GOT3 (cell line): Measurements from ENCODE around the gene MED14.
"Not testable (repeated sequence)": the region's sequence is repeated elsewhere in the genome, so short reads cannot be mapped to it uniquely, and the experiment has no call there.

ENCODE experiments used
- DNase-seq: peaks from one replicate; lab custom pipeline; 2025; ENCODE audit warnings: mixed read lengths; lab: John Stamatoyannopoulos, UW

The MED14 gene

DNA sequence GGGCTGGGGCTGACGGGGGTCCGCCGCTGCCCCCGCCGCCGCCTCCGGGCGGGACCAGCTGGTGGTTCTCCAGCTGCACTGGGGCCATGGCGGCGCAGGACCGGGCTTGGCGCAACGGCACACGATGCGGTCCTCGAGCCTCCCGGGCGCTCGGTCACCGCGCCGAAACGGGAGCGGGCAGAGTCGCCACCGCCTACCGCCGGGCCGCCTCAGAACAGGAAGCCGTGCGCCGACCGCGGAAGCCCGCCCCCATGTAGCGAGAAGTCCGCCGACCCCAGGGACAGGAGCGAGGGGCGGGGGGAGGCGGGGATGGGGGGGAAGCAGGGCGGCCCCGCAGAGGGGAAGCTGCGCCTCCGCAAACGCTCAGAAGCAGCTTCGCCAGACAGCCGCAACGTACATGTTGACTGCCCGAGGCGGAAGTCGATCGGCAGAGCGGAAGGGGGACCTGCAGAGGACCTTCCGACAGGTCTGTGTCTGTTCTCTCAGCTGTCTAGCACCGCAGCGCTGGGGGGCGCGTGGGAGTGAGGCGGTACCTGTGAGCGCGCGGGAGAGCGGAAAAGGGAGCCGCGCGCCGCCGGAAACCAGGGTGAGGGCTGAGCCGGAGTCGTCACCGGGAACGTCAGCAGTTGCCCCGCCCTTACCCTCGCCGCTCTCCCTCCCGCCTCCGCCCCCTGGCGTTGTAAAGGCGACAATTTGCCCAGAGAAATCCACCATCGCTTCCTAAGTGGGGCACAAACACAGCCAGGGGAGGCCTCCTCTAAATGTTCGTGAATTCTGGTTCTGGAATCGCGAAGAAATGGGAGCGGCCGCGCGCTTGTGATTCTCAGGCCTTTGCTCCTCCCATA is at the start of gene MED14:
TSS of gene MED14 (minus strand) at position 218 of the 845 bp plus-strand sequence. CDS start at position 88, 130 bp downstream.
- DNase-seq: peak; percentile 87

- DNase-seq: no peak
Measured at GRCh38 chrX:40784516-40785151, 49.3 kb upstream of the MED14 start.

DNA sequence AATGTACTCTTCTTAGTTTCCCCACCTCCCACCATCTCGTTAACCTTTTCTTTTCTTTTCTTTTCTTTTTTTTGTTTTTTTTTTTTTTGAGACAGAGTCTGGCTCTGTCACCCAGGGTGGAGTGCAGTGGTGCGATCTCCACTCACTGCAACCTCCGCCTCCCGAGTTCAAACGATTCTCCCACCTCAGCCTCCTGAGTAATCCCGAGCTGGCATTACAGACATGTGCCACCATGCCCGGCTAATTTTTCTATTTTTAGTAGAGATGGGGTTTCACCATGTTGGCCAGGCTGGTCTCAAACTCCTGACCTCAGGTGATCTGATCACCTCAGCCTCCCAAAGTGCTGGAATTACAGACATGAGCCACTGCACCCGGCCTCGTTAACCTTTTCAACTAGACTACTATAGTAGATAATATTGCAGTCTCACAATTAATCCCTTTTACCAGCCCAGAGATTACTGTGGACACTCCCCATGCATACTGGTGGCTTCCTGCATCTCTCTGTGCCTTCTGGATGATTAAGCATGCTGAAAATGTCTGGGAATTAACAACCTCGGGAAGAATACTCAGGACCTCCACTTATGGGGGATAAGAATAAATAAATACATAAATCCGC is 47.4 kb upstream of the MED14 start:
- not testable (repeated sequence) for DNase-seq

DNA sequence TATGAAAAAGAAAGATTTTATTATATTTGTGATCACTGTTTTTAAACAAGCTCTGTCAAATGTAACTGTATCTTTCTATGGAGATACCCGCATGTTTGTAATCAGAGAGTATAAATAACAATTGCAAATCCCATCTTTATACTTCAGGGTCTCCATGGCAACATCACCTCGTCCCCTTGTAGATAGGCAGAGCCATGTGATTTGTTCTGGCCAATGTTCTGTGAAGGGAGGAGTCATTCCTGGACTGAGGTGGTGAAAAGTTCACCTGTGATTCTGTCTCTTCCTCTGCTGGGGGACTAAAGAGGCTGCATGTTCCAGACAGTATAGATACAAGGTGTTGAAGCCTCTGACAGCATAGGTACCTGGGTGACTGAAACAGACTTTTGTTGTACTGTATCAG is 45.6 kb upstream of the MED14 start:
- no peak for DNase-seq

- DNase-seq: no peak
Measured at GRCh38 chrX:40780082-40780481, 44.7 kb upstream of the MED14 start.

GRCh38 chrX:40778861-40779575 is 43.7 kb upstream of the MED14 start:
- DNase-seq: no peak

- DNase-seq: no peak
Measured at GRCh38 chrX:40773809-40774208, 38.5 kb upstream of the MED14 start.

DNA sequence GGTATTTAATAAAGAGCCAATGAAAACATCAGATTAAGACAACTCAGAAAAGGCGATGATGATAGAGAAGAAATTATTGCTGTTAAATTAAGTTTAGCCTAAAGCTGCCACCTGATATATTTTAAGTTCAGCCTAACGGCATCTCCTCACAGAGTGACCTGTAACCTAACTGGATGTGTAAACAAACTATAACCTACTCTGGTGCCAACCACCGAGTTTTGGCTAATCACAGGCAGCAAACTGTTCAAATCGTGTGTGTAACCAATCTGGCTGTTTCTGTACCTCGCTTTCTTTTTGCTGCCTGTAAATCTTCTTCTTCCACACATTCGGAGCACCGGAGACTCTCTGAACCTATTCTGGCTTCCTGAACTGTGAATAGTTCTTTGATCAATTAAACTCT is 37.8 kb upstream of the MED14 start:
- DNase-seq: no peak

DNA sequence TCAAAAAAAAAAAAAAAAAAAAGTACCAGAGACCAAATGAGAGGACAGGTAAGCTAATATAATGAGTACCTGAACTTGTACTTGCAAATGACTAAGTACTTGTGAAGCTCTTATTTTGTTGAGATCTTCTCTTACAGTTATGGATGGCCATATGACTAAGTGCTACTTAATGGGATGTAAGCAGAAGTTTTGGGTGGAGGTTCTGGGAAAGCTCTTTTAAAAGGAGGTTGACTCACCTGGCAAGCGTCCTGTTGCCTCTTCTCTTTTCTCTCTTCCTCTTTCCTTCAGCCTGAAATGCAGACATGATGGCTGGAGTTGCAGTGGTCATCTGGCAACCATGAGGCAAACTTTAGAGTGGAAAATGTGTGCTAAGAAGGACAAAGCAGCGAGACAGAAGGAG is 36.9 kb upstream of the MED14 start:
- no peak for DNase-seq

DNA sequence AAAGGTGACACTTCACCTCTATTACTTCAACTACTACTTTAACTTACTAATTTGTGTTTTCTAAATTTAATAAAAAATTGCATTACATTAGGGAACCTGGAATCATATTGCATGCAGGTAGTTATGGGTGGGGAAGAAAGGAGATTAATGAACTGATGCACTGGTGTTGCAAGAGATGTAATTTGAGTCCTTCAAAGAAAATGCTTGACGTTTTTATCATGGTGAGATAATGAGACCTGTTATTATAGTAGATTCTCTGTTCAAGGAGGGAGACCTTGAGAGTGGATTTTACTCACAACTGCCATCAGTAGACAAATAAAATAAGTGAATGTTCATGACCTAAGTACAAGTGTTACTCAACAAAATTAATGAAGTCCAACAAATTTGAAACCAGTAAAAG is 26.4 kb upstream of the MED14 start:
- DNase-seq: no peak

GRCh38 chrX:40759374-40759773 is 24.0 kb upstream of the MED14 start:
- DNase-seq: no peak

DNA sequence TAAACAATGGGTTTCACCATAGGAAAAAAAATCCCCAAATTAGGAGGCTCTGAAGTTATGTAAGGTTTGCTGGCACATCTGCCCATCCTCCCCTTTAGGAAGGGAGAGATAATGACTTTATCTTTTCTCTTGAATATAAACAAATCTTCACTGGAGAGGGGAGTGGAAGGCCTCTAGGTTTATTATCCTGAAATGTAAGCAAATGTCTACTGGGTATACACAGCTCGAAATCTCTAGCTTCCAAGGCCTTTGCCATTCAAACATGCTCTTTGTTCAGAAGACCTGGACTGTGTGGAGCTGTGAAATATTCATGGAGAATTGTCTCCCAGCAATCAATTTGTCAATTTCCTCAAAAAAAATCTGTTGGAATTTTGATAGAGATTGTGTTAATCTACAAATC is 21.7 kb upstream of the MED14 start:
- no peak for DNase-seq

DNA sequence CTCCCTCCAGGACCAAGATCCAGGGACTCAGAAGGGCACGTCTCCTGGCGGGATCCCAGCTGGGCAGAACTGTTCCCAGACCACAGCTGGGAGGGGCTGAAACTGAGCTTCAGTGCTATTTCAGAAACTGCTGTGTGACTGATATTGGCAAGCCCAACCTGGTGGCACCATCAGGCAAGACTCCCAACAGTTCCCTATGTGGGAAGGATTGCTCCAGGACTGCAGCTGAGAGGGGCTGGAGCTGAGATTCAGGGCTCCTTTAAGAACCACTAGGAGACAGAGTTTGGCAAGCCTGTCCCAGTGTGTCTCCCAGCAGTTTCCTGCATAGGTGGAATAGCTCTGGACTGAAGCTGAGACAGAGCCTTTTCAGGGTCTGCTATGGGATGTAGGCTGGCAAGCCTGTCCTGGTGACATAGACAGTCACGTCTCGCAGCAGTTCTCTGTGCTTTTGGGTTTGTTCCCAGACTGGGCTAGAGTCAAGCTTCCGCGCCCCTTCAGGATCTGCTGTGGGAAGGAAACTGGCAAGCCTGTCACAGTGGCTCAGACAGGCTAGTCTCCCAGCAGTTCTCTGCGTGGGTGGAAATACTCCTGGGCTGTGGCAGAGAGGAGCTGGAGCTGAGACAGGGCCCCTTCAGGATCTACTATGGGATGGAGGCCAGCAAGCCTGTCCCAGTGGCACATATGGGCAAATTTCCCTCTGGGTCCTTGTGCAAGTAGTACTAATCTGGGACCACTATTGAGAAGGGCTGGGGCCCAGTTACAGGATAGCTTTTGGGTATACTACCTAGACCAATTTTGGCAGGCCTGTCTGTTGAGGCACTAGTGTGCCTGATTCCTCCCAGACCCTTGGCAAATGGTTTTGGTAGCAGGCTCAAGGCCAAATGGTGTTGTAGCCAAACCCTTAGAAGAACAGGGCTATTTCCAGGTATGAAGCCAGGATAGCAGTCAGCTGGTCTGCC is 20.2 kb upstream of the MED14 start:
- DNase-seq: no peak

DNA sequence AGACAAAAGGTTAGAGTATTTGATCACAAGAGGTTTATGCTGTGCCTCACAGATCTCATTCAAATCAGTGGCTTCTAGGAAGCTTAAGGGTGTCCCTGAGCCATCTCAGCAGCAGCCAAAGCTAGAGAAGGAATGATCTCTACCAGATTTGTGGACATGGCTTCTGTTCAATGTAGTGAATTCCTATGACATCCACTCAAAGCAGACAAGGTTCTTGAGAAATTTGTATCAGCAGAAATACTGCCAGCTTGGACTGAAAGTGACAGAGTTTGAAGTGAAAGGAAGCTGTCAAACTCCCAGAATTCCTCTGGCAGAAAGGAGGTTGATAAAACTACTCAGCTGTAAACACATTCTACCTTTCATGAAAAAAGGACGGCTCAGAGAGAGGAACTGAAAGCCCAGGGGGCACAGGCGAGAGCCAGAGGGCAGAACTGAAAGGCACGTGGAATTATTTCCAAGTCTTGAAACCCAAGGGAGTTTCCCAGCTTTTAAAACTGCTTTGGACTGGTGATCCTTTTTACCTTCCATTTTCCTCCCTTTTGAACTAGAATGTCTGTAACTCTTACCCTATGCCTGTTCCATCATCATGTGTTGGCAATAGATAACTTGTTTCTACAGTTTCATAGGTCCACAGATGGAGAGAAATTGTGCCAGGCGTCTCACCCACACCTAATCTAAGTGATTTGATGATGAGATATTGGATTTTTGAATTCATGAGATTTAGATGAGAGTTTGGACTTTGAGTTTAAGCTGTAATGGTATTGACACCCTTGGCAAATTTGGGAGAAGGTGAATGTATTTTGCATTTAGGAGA is 14.5 kb upstream of the MED14 start:
- DNase-seq: no peak

GRCh38 chrX:40748977-40749376 is 13.6 kb upstream of the MED14 start:
- no peak for DNase-seq

- DNase-seq: no peak
Measured at GRCh38 chrX:40746521-40746920, 11.2 kb upstream of the MED14 start.

GRCh38 chrX:40736170-40736505 is 796 bp upstream of the MED14 start:
- no peak for DNase-seq

DNA sequence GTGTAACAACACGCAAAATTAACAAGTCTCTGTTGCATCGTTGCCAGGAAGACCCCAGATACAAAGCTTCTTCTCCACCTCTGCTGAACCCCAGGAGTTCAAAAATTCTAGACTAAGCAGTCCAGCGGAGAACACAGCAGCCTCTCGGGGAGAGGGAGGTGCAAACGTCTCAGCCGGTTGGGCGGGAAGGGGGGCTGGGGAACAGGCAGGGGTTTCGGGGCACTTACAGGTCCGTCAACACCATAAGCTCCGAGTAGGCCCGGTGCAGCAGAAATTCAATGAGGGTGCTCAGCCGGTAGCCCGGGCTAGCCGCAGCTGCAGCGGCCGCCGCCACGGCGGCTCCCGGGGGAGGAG is 394 bp downstream of the MED14 start:
- no peak for DNase-seq

GRCh38 chrX:40733706-40734105 is 1.6 kb downstream of the MED14 start:
- no peak for DNase-seq

DNA sequence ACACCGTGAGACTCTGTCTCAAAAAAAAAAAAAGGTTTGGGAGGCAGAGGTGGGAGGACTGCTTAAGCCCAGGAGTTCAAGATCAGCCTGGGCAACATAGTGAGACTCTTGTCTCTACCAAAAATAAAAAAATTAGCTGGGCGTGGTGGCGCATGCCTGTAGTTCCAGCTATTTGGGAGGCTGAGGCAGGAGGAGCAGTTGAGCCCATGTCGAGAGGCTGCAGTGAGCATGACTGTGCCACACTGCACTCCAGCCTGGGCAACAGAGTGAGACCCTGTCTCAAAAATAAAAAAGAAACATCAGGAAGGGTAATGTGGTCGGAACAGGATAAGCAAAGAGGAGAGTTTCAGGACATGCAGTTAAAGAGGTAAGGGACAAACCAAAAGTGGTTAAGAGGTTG is 2.8 kb downstream of the MED14 start:
- not testable (repeated sequence) for DNase-seq
